ENCODE results near the gene LRRC2.

Gene LRRC2

GRCh38 chr3:46512191-46512749 is 53.8 kb downstream of the LRRC2 start:
- DNase-seq (ENCODE audit: low read depth): no peak
- no peak for TF ChIP-seq CTCF (conservative IDR thresholded peaks at IDR 0.05; ENCODE audit: control insufficient read depth, insufficient read depth, low read depth, low read length)

GRCh38 chr3:46509661-46510187 is 56.4 kb downstream of the LRRC2 start:
- no peak for TF ChIP-seq CTCF (conservative IDR thresholded peaks at IDR 0.05; ENCODE audit: control insufficient read depth, insufficient read depth, low read depth, low read length)
- H3K4me3 ChIP-seq (ENCODE audit: control insufficient read depth, low read depth, low read length): no peak overlapping the region
- DNase-seq (ENCODE audit: low read depth): no peak

More at GRCh38 chr3:46512191-46512749, 53.8 kb downstream of the LRRC2 start:
- H3K4me3 ChIP-seq (ENCODE audit: control insufficient read depth, low read depth, low read length): no peak overlapping the region

GRCh38 chr3:46508850-46509591 is 57.1 kb downstream of the LRRC2 start:
- no peak for TF ChIP-seq CTCF (conservative IDR thresholded peaks at IDR 0.05; ENCODE audit: control insufficient read depth, insufficient read depth, low read depth, low read length)
- H3K4me3 ChIP-seq (ENCODE audit: control insufficient read depth, low read depth, low read length): no peak overlapping the region
- no peak for DNase-seq (ENCODE audit: low read depth)

DNA sequence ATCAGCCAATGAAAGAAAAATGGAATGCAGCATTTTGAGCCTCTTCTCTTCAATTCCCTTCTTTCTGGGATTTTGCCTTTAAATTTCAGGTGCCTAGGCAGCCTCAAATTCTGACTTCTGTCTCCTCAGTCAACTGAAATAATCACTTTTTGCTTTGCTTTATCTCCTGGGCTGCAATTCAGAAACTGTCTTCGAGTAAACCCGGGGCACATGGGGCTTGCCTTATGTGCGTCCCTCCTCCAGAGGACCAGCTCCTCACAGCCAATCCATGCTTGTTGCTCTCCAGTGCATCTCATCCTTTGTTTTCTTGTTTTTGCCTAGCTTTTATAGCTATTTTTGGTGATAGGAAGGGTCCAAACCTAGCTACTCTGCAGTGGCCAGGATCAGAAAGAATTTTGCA is 59.6 kb downstream of the LRRC2 start:
- no peak for DNase-seq (ENCODE audit: low read depth)

DNA sequence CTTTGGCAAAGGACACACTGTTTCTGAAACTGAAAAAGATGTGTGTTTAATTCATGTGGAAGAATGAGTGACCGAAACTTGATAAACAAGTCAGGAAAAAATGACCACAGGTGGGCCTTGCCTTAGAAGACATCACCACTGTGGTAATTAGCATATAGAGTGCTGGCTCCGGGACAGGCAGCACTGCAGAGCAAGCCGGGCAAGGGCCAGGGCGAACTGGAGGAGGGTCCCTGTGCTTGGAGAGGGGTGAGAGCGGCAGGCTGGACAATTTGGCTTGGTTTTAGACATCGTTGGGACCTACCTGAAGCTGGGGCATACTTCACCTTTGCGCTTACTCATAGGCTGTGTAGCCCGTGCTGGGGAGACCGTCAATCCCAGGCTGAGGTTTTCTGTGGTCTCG is 60.1 kb downstream of the LRRC2 start:
- DNase-seq (ENCODE audit: low read depth): no peak
- no peak for TF ChIP-seq CTCF (conservative IDR thresholded peaks at IDR 0.05; ENCODE audit: control insufficient read depth, insufficient read depth, low read depth, low read length)
- H3K4me3 ChIP-seq (ENCODE audit: control insufficient read depth, low read depth, low read length): no peak overlapping the region

More for the DNA sequence above, 59.6 kb downstream of the LRRC2 start:
- no peak for TF ChIP-seq CTCF (conservative IDR thresholded peaks at IDR 0.05; ENCODE audit: control insufficient read depth, insufficient read depth, low read depth, low read length)
- H3K4me3 ChIP-seq (ENCODE audit: control insufficient read depth, low read depth, low read length): no peak overlapping the region

GRCh38 chr3:46504789-46505188 is 61.3 kb downstream of the LRRC2 start:
- TF ChIP-seq CTCF (conservative IDR thresholded peaks at IDR 0.05; ENCODE audit: control insufficient read depth, insufficient read depth, low read depth, low read length): no peak
- no peak for DNase-seq (ENCODE audit: low read depth)

More at GRCh38 chr3:46504789-46505188, 61.3 kb downstream of the LRRC2 start:
- no peak overlapping the region for H3K4me3 ChIP-seq (ENCODE audit: control insufficient read depth, low read depth, low read length)

Measured in fibroblast of mammary gland (primary cell).